DND-41 (cell line): ENCODE results near the gene HELZ.
A peak's percentile ranks its signal among the peaks of the same experiment; 100 is the strongest.

Source experiments
- ATAC-seq: fragments of 200-7000 bp; cut with Tn5 transposase; 3 replicates; pipeline ENCODE4 v1.9.1; 2021; ENCODE audit warnings: low read depth; ENCODE audit not compliant: insufficient read depth
- DNase-seq: peaks from one replicate; pipeline ENCODE4 v3.0.0-alpha.2; 2020
- H2AFZ ChIP-seq: 2 replicates; pipeline ENCODE4 v1.6.0; 2012; ENCODE audit warnings: low read depth, low read length
- H3K27ac ChIP-seq: 2 replicates; pipeline ENCODE4 v1.5.1; 2012; ENCODE audit warnings: low read length, inconsistent platforms
- H3K27me3 ChIP-seq: fragments of 200-600 bp; sonication (generic); 2 replicates; pipeline ENCODE4 v1.6.0; 2012; ENCODE audit warnings: low read length, mild to moderate bottlenecking, inconsistent platforms; ENCODE audit not compliant: insufficient read depth, poor library complexity
- H3K36me3 ChIP-seq: 2 replicates; pipeline ENCODE4 v1.5.1; 2012; ENCODE audit warnings: low read length, inconsistent platforms; ENCODE audit not compliant: insufficient read depth
- H3K4me1 ChIP-seq: 2 replicates; pipeline ENCODE4 v1.5.1; 2012; ENCODE audit warnings: mild to moderate bottlenecking, low read length; ENCODE audit not compliant: insufficient read depth
- H3K4me2 ChIP-seq: 2 replicates; pipeline ENCODE4 v1.6.0; 2012; ENCODE audit warnings: mild to moderate bottlenecking, moderate library complexity, low read length, inconsistent platforms; ENCODE audit not compliant: insufficient read depth
- H3K4me3 ChIP-seq, 2 experiments: fragments of 200-600 bp in 1 of 2; shearing (Covaris generic) in 1 of 2; 2 replicates each; pipeline ENCODE4 v1.5.1; 2012 to 2016; ENCODE audit warnings: inconsistent platforms in 2 of 2, low read length in 2 of 2, mild to moderate bottlenecking in 2 of 2, low read depth in 1 of 2, moderate library complexity in 1 of 2
- H3K79me2 ChIP-seq: 2 replicates; pipeline ENCODE4 v1.6.0; 2012; ENCODE audit warnings: low read length, inconsistent platforms; ENCODE audit not compliant: insufficient read depth
- H3K9ac ChIP-seq: 2 replicates; pipeline ENCODE4 v1.6.0; 2012; ENCODE audit warnings: low read depth, mild to moderate bottlenecking, inconsistent platforms, low read length, moderate library complexity
- H3K9me3 ChIP-seq: 2 replicates; pipeline ENCODE4 v1.5.1; 2012; ENCODE audit warnings: low read length, moderate library complexity, mild to moderate bottlenecking, inconsistent platforms; ENCODE audit not compliant: insufficient read depth, severe bottlenecking
- H4K20me1 ChIP-seq: 2 replicates; pipeline ENCODE4 v1.6.0; 2012; ENCODE audit warnings: low read length; ENCODE audit not compliant: insufficient read depth
- CTCF ChIP-seq: IDR thresholded peaks from 2 replicates; pipeline ENCODE4 v1.5.1; 2012; ENCODE audit warnings: borderline replicate concordance, low read length, moderate library complexity, mild to moderate bottlenecking; ENCODE audit not compliant: poor library complexity, severe bottlenecking; ENCODE audit errors: extremely low read depth
- EZH2 ChIP-seq: IDR thresholded peaks from 3 replicates; pipeline ENCODE4 v1.6.1; 2012; ENCODE audit warnings: borderline replicate concordance, low read depth, mild to moderate bottlenecking, moderate library complexity, low read length, inconsistent platforms; ENCODE audit not compliant: severe bottlenecking

Gene HELZ

GRCh38 chr17:67067571-67068482 lies 177.2 kb downstream of the HELZ start:
- ATAC-seq = no peak
- Histone ChIP-seq H3K36me3 (peaks cover 4% of the 10 kb centered on the region; the same call in 1 of the 2 replicates), H3K27me3 (no peaks in the 10 kb centered on the region), H2AFZ (no peak overlapping the region), H3K79me2 (no peaks in the 10 kb centered on the region), H4K20me1 (no peaks in the 10 kb centered on the region; the same call in 1 of the 2 replicates), H3K27ac (no peak overlapping the region), H3K9me3 (no peaks in the 10 kb centered on the region), H3K9ac (no peak overlapping the region), H3K4me1 (no peaks in the 10 kb centered on the region), H3K4me2 (no peak overlapping the region), H3K4me3 (no peak overlapping the region)
- TF ChIP-seq EZH2 (no peak), CTCF (no peak)
- no peak for DNase-seq

- no peaks in the 10 kb centered on the region for H3K9me3 ChIP-seq
- H3K4me2 ChIP-seq = no peak overlapping the region
Measured at GRCh38 chr17:67066717-67067116, 178.3 kb downstream of the HELZ start.

GRCh38 chr17:67063141-67063540 lies 181.9 kb downstream of the HELZ start:
- H3K79me2 ChIP-seq = no peaks in the 10 kb centered on the region
- no peak for DNase-seq
- no peak overlapping the region for H2AFZ ChIP-seq
- H3K4me2 ChIP-seq = no peak overlapping the region
- no peaks in the 10 kb centered on the region for H3K9me3 ChIP-seq
- no peak overlapping the region for H3K9ac ChIP-seq
- H3K4me3 ChIP-seq = no peak overlapping the region
- no peaks in the 10 kb centered on the region for H3K4me1 ChIP-seq
- no peaks in the 10 kb centered on the region; the same call in 1 of the 2 replicates for H4K20me1 ChIP-seq
- no peak for ATAC-seq
- H3K27me3 ChIP-seq = no peaks in the 10 kb centered on the region
- TF ChIP-seq EZH2 (no peak), CTCF (no peak)
- no peaks in the 10 kb centered on the region for H3K36me3 ChIP-seq
- no peak overlapping the region for H3K27ac ChIP-seq

More at GRCh38 chr17:67066717-67067116, 178.3 kb downstream of the HELZ start:
- Histone ChIP-seq H3K4me1 (no peaks in the 10 kb centered on the region), H3K27ac (no peak overlapping the region), H2AFZ (no peak overlapping the region), H3K36me3 (no peaks in the 10 kb centered on the region), H3K9ac (no peak overlapping the region), H3K79me2 (no peaks in the 10 kb centered on the region), H3K27me3 (no peaks in the 10 kb centered on the region), H3K4me3 (no peak overlapping the region), H4K20me1 (no peaks in the 10 kb centered on the region; the same call in 1 of the 2 replicates)
- TF ChIP-seq EZH2 = no peak
- TF ChIP-seq CTCF = no peak
- peak; percentile 44; the same call in 2 of the 3 replicates for ATAC-seq
- DNase-seq = no peak

GRCh38 chr17:67059372-67059771 lies 185.6 kb downstream of the HELZ start:
- ATAC-seq = no peak
- TF ChIP-seq CTCF = no peak
- DNase-seq = peak; percentile 1

More at GRCh38 chr17:67059372-67059771, 185.6 kb downstream of the HELZ start:
- Histone ChIP-seq H3K9me3 (no peaks in the 10 kb centered on the region), H3K27ac (no peak overlapping the region), H3K27me3 (no peaks in the 10 kb centered on the region), H3K4me1 (no peaks in the 10 kb centered on the region), H3K4me2 (no peak overlapping the region), H3K79me2 (no peaks in the 10 kb centered on the region), H4K20me1 (no peaks in the 10 kb centered on the region), H2AFZ (no peak overlapping the region), H3K4me3 (no peak overlapping the region), H3K36me3 (no peaks in the 10 kb centered on the region), H3K9ac (no peak overlapping the region)
